Colonic mucosa (tissue), 4 donors: ENCODE measurements around the gene THBS2. TPM values are rescaled to one million over a fixed set of nuclear protein-coding genes. Genes with fewer than 3 reads are reported as not detected.

Experiments used
- DNase-seq: peaks from one replicate; pipeline ENCODE4 v3.0.0-alpha.2; 2020
- H3K27ac ChIP-seq: fragments of 200-600 bp; one replicate; pipeline ENCODE4 v1.8.0; 2021
- H3K27me3 ChIP-seq: fragments of 200-600 bp; one replicate; pipeline ENCODE4 v1.8.0; 2021
- H3K36me3 ChIP-seq: fragments of 200-600 bp; one replicate; pipeline ENCODE4 v1.8.0; 2021
- H3K4me1 ChIP-seq: fragments of 200-600 bp; one replicate; pipeline ENCODE4 v1.8.0; 2021; ENCODE audit warnings: mild to moderate bottlenecking
- H3K4me3 ChIP-seq: fragments of 200-600 bp; one replicate; pipeline ENCODE4 v1.8.0; 2021
- H3K9ac ChIP-seq, 2 donors: one replicate each; pipeline ENCODE4 v1.7.0; 2013; ENCODE audit warnings: control low read depth in 2 of 2, low read depth in 2 of 2, low read length in 2 of 2
- H3K9me3 ChIP-seq: fragments of 200-600 bp; one replicate; pipeline ENCODE4 v1.8.0; 2021
- intact Hi-C: fragments of 100-400 bp; cut with DNase I; formaldehyde crosslinking; loops from one replicate; pipeline ENCODE4 v1.14.1; 2022
- total RNA-seq, 2 donors: library from RNA; stranded (reverse); fragmentation: NEBNext Ultra II Directional in 1 of 2; extraction: Animal tissue kit (Norgen Biotek cat#: 25700) in 1 of 2; gene quantifications; one replicate each; pipeline ENCODE4 v1.2.1, GENCODE V29; 2021
- TF ChIP-seq, protein P1 (sequence below): fragments of 200-600 bp; IDR thresholded peaks from one replicate; pipeline ENCODE4 v1.8.0; 2022; ENCODE audit warnings: antibody characterized with exemption, mild to moderate bottlenecking
- donor health status: healthy.
- donor health status: DM: no; HTN: no; CAD: no.
- donor health status: DM: no; HTN: no; CAD: no.

The THBS2 gene
- total RNA-seq, 2 donors from 2014 or later = 1.9 to 5.3 TPM

GRCh38 chr6:169247991-169248390 is 5.7 kb downstream of the THBS2 start:
- intact Hi-C loops = no loop called here
- TF ChIP-seq, protein P1, sequence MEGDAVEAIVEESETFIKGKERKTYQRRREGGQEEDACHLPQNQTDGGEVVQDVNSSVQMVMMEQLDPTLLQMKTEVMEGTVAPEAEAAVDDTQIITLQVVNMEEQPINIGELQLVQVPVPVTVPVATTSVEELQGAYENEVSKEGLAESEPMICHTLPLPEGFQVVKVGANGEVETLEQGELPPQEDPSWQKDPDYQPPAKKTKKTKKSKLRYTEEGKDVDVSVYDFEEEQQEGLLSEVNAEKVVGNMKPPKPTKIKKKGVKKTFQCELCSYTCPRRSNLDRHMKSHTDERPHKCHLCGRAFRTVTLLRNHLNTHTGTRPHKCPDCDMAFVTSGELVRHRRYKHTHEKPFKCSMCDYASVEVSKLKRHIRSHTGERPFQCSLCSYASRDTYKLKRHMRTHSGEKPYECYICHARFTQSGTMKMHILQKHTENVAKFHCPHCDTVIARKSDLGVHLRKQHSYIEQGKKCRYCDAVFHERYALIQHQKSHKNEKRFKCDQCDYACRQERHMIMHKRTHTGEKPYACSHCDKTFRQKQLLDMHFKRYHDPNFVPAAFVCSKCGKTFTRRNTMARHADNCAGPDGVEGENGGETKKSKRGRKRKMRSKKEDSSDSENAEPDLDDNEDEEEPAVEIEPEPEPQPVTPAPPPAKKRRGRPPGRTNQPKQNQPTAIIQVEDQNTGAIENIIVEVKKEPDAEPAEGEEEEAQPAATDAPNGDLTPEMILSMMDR = no peak
- Histone ChIP-seq H3K9ac (no peak overlapping the region), H3K36me3 (no peaks in the 10 kb centered on the region), H3K4me3 (no peak overlapping the region), H3K4me1 (no peaks in the 10 kb centered on the region), H3K27me3 (no peaks in the 10 kb centered on the region), H3K27ac (no peak overlapping the region), H3K9me3 (no peaks in the 10 kb centered on the region)
- DNase-seq = no peak

GRCh38 chr6:169247419-169247818 is 6.2 kb downstream of the THBS2 start:
- no peaks in the 10 kb centered on the region for H3K9me3 ChIP-seq
- H3K27ac ChIP-seq = no peak overlapping the region
- H3K4me3 ChIP-seq = no peak overlapping the region
- H3K4me1 ChIP-seq = no peaks in the 10 kb centered on the region
- intact Hi-C loops = no loop called here
- TF ChIP-seq, protein P1 = no peak
- H3K9ac ChIP-seq = no peak overlapping the region
- H3K36me3 ChIP-seq = no peaks in the 10 kb centered on the region
- H3K27me3 ChIP-seq = no peaks in the 10 kb centered on the region
- DNase-seq = no peak

DNA sequence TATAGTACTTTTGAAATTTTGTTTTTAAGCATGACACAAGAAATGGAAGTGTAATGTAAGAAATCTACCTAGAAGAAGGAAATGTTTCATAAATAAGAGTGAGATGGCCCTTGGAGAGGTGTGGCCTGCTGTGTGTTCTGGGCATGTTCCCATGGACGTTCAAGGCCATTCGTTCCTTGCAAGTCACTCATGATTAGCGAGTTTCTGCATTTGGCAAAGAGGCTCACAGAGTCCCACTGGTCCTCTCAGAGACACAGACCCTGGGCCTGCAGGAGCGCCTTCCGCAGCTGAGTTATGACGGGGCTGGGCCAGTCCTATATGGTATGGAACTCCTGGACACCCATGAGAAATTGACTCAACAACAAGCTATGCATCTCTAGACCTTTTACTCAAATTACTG is 7.2 kb downstream of the THBS2 start:
- intact Hi-C loops = no loop called here
- H3K9ac ChIP-seq = no peak overlapping the region
- DNase-seq = no peak
- H3K27ac ChIP-seq = no peak overlapping the region
- H3K9me3 ChIP-seq = no peaks in the 10 kb centered on the region
- TF ChIP-seq, protein P1 = no peak
- no peaks in the 10 kb centered on the region for H3K36me3 ChIP-seq
- H3K27me3 ChIP-seq = no peaks in the 10 kb centered on the region
- H3K4me1 ChIP-seq = no peaks in the 10 kb centered on the region
- H3K4me3 ChIP-seq = no peak overlapping the region

GRCh38 chr6:169244684-169245383 is 8.8 kb downstream of the THBS2 start:
- TF ChIP-seq, protein P1 = no peak
- DNase-seq = no peak
- Histone ChIP-seq H3K27ac (no peak overlapping the region), H3K4me3 (no peak overlapping the region), H3K4me1 (no peaks in the 10 kb centered on the region), H3K36me3 (no peaks in the 10 kb centered on the region), H3K27me3 (no peaks in the 10 kb centered on the region), H3K9ac (no peak overlapping the region), H3K9me3 (no peaks in the 10 kb centered on the region)
- intact Hi-C loops = no loop called here

DNA sequence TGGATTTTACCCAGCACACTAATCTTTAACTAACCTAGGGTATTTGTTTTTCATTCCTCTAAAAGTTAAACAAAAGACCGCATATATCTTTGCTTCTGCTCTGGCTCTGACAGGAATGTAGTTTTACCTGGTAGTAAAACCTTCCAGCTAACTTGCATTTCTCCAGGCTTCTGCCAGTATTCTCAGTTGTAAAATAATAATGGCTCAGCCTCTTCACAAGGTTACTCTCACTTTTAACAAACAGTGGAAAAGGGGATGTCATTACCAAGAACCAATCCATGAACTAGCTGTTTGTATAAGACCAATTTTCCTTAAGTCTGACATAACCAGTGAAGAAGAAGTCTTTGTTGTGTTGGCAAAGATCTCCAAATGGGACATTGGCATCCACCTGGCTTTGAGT is 10.0 kb downstream of the THBS2 start:
- no peak overlapping the region for H3K4me3 ChIP-seq
- intact Hi-C loops = no loop called here
- H3K9me3 ChIP-seq = no peaks in the 10 kb centered on the region
- H3K36me3 ChIP-seq = no peaks in the 10 kb centered on the region
- no peak overlapping the region for H3K27ac ChIP-seq
- no peak for DNase-seq
- TF ChIP-seq, protein P1 = no peak
- no peak overlapping the region for H3K9ac ChIP-seq
- no peaks in the 10 kb centered on the region for H3K27me3 ChIP-seq
- no peaks in the 10 kb centered on the region for H3K4me1 ChIP-seq
